KMS-11 (cell line): Measurements from ENCODE around the gene TGFB2.
A peak's percentile ranks its signal among the peaks of the same experiment; 100 is the strongest.

ENCODE experiments used
- H2AFZ ChIP-seq: fragments of 200-600 bp; sonication (generic); 2 replicates; pipeline ENCODE4 v1.6.1; 2016; ENCODE audit warnings: antibody characterized with exemption, mixed run types, low read depth
- H3K27ac ChIP-seq: fragments of 200-600 bp; sonication (generic); 2 replicates; pipeline ENCODE4 v1.6.1; 2016; ENCODE audit warnings: mild to moderate bottlenecking, mixed run types
- H3K27me3 ChIP-seq: fragments of 200-600 bp; sonication (generic); 2 replicates; pipeline ENCODE4 v1.6.1; 2017; ENCODE audit warnings: mild to moderate bottlenecking, low read depth, mixed run types, moderate library complexity; ENCODE audit not compliant: insufficient read depth
- H3K36me3 ChIP-seq: fragments of 200-600 bp; sonication (generic); 2 replicates; pipeline ENCODE4 v1.6.1; 2017; ENCODE audit warnings: mild to moderate bottlenecking, mixed run types; ENCODE audit not compliant: insufficient read depth
- H3K4me1 ChIP-seq: fragments of 200-600 bp; sonication (generic); 2 replicates; pipeline ENCODE4 v1.6.1; 2016; ENCODE audit warnings: mild to moderate bottlenecking, low read depth, mixed run types; ENCODE audit not compliant: poor library complexity, severe bottlenecking
- H3K4me2 ChIP-seq: fragments of 200-600 bp; sonication (generic); 2 replicates; pipeline ENCODE4 v1.7.0; 2016; ENCODE audit warnings: mild to moderate bottlenecking, mixed run types
- H3K4me3 ChIP-seq: fragments of 200-600 bp; sonication (generic); IDR thresholded peaks from 2 replicates; pipeline ENCODE4 v1.6.1; 2017; ENCODE audit warnings: low read depth, low read length, mixed read lengths; ENCODE audit not compliant: insufficient read depth
- H3K79me2 ChIP-seq: fragments of 200-600 bp; sonication (generic); 2 replicates; pipeline ENCODE4 v1.6.1; 2016; ENCODE audit warnings: low read depth, mixed run types; ENCODE audit not compliant: insufficient read depth
- H3K9ac ChIP-seq: fragments of 200-600 bp; sonication (generic); 2 replicates; pipeline ENCODE4 v1.6.1; 2016; ENCODE audit warnings: mild to moderate bottlenecking, mixed run types
- H4K20me1 ChIP-seq: fragments of 200-600 bp; sonication (generic); 2 replicates; pipeline ENCODE4 v1.6.1; 2016; ENCODE audit warnings: mild to moderate bottlenecking, mixed run types; ENCODE audit not compliant: insufficient read depth
- CTCF ChIP-seq: fragments of 200-600 bp; sonication (generic); conservative IDR thresholded peaks from 2 replicates; pipeline ENCODE4 v1.6.1; 2017; ENCODE audit warnings: low read depth, mild to moderate bottlenecking, antibody characterized with exemption, low read length, moderate library complexity, mixed read lengths

Gene TGFB2

DNA sequence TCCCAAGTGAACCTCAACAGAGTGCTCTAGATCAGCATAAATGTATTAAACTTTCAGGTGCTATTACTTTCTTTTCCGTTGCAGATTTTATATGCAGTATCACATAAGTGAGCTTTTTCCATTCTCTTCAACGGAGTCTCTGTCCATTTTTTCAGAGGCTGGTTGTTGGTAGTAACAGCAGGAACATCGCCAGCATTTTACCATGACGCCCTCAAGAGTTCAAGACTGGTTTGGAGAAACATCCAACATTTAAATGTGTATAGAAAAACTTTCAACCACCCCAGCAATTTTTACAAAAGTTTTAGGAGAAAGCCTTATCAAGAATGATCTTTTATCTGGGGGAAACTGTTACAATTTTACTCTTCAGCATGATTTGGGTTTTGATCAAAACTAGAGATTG, 117.0 kb downstream of the TGFB2 start:
- Histone ChIP-seq H3K36me3 (no peaks in the 10 kb centered on the region), H3K4me3 (no peak overlapping the region), H3K4me1 (peaks cover 52% of the 10 kb centered on the region), H4K20me1 (no peaks in the 10 kb centered on the region), H3K27me3 (no peaks in the 10 kb centered on the region), H3K27ac (no peak overlapping the region), H3K9ac (no peak overlapping the region), H3K4me2 (no peak overlapping the region), H2AFZ (no peak overlapping the region), H3K79me2 (no peaks in the 10 kb centered on the region)
- TF ChIP-seq CTCF, result no peak

- Histone ChIP-seq H3K9ac (no peak overlapping the region), H3K36me3 (no peaks in the 10 kb centered on the region), H3K4me1 (peaks cover 47% of the 10 kb centered on the region), H2AFZ (no peak overlapping the region), H4K20me1 (no peaks in the 10 kb centered on the region), H3K27ac (no peak overlapping the region), H3K79me2 (no peaks in the 10 kb centered on the region), H3K4me3 (no peak overlapping the region), H3K27me3 (no peaks in the 10 kb centered on the region), H3K4me2 (no peak overlapping the region)
- TF ChIP-seq CTCF, result no peak
Measured at GRCh38 chr1:218462587-218462986, 117.5 kb downstream of the TGFB2 start.

- H3K4me1 ChIP-seq, result peaks cover 41% of the 10 kb centered on the region
Measured at GRCh38 chr1:218463194-218464156, 118.3 kb downstream of the TGFB2 start.

GRCh38 chr1:218464871-218465270, 119.7 kb downstream of the TGFB2 start:
- Histone ChIP-seq H3K36me3 (no peaks in the 10 kb centered on the region), H3K4me2 (no peak overlapping the region), H3K4me1 (peaks cover 27% of the 10 kb centered on the region), H4K20me1 (no peaks in the 10 kb centered on the region), H3K27ac (no peak overlapping the region), H3K79me2 (no peaks in the 10 kb centered on the region), H3K4me3 (no peak overlapping the region), H3K27me3 (no peaks in the 10 kb centered on the region), H3K9ac (no peak overlapping the region), H2AFZ (no peak overlapping the region)
- TF ChIP-seq CTCF, result no peak

More at GRCh38 chr1:218463194-218464156, 118.3 kb downstream of the TGFB2 start:
- no peaks in the 10 kb centered on the region for H3K36me3 ChIP-seq
- H3K4me3 ChIP-seq, result no peak overlapping the region
- no peak overlapping the region for H3K9ac ChIP-seq
- no peak overlapping the region for H2AFZ ChIP-seq
- TF ChIP-seq CTCF, result no peak
- H4K20me1 ChIP-seq, result no peaks in the 10 kb centered on the region
- H3K79me2 ChIP-seq, result no peaks in the 10 kb centered on the region
- no peak overlapping the region; the same call in 1 of the 2 replicates for H3K27ac ChIP-seq
- H3K27me3 ChIP-seq, result no peaks in the 10 kb centered on the region
- H3K4me2 ChIP-seq, result peak overlapping the region; percentile 7; the same call in 1 of the 2 replicates
